ENCODE data around the gene ACE2. TPM values are rescaled to one million over a fixed set of nuclear protein-coding genes. Genes with fewer than 3 reads are reported as not detected.

ACE2 gene
- total RNA-seq, 2 donors from 2014 or later, result 4.6 TPM; not detected in 1

DNA sequence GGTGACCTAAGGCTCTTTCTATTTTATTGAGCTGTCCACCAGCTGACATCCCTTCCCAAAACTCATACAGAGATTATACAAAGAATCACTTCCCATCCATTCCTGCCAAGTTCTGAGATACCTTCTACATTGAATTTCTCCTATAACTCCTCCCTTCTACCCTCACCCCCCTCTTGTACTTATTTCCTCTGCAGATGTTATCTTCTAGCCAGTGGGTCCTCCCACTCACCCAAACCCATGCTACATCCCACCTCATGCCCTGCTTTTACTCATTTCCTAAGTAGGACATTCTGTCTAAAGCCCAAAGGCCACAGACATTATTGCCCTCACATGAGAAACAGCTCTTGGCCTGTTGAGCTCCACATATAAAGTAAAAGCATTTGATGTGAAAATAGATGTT, 71.6 kb downstream of the ACE2 start:
- TF ChIP-seq, protein P1, sequence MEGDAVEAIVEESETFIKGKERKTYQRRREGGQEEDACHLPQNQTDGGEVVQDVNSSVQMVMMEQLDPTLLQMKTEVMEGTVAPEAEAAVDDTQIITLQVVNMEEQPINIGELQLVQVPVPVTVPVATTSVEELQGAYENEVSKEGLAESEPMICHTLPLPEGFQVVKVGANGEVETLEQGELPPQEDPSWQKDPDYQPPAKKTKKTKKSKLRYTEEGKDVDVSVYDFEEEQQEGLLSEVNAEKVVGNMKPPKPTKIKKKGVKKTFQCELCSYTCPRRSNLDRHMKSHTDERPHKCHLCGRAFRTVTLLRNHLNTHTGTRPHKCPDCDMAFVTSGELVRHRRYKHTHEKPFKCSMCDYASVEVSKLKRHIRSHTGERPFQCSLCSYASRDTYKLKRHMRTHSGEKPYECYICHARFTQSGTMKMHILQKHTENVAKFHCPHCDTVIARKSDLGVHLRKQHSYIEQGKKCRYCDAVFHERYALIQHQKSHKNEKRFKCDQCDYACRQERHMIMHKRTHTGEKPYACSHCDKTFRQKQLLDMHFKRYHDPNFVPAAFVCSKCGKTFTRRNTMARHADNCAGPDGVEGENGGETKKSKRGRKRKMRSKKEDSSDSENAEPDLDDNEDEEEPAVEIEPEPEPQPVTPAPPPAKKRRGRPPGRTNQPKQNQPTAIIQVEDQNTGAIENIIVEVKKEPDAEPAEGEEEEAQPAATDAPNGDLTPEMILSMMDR (IDR thresholded peaks at IDR 0.05), result no peak
- Histone ChIP-seq H3K27me3 (replicated peaks; ENCODE audit: insufficient read depth) (no peaks in the 10 kb centered on the region), H3K27ac (no peak overlapping the region), H3K36me3 (no peaks in the 10 kb centered on the region), H3K9me3 (no peaks in the 10 kb centered on the region), H3K4me1 (ENCODE audit: control insufficient read depth in 1 of 2, low read depth in 2 of 2) (no peaks in the 10 kb centered on the region), H3K4me3 (no peak overlapping the region)
- no peak for DNase-seq (ENCODE audit: low spot score)
- no peak for ATAC-seq (ENCODE audit: insufficient number of reproducible peaks, low FRiP score, low read depth)

DNA sequence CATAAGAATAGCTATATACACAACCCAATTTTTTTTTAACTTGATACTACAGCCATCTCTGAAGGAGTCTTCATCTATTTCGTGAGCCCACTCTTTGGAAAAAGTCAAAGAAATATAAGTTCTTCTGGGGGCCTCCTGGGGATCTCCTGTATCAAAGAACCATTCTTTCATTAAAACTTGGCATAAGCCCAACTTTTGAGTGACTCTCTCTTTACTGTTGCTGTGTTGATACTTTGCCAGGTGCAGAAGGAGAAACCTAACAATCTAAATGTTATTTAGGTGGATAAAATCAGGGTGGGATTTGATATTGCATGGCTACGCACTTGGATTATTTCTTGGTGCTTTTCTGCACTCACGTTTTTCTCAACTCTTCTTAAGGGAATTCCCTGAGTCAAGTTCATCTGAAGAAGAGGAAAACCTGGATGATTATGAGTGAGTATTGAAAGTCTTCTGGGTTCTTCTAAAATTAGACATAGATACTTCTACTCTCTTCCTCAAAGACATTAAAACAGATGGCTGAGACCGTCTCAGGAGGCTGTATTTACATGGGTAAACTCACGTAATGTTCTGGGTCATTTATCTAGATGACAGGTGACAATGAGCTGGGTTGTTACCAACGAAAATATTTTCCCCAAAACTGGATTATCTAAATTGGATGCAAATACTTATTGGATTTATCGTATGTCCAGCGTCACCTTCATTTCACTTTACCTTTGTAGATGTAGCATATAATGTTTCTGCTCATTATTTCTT, 74.9 kb downstream of the ACE2 start:
- TF ChIP-seq, protein P1 (IDR thresholded peaks at IDR 0.05), result no peak
- no peaks in the 10 kb centered on the region for H3K27me3 ChIP-seq (replicated peaks; ENCODE audit: insufficient read depth)
- no peak overlapping the region for H3K4me3 ChIP-seq
- no peaks in the 10 kb centered on the region for H3K4me1 ChIP-seq (ENCODE audit: control insufficient read depth in 1 of 2, low read depth in 2 of 2)
- no peaks in the 10 kb centered on the region for H3K9me3 ChIP-seq
- DNase-seq (ENCODE audit: low spot score) (no peak), ATAC-seq (ENCODE audit: insufficient number of reproducible peaks, low FRiP score, low read depth) (no peak)
- H3K36me3 ChIP-seq, result no peaks in the 10 kb centered on the region
- no peak overlapping the region for H3K27ac ChIP-seq

DNA sequence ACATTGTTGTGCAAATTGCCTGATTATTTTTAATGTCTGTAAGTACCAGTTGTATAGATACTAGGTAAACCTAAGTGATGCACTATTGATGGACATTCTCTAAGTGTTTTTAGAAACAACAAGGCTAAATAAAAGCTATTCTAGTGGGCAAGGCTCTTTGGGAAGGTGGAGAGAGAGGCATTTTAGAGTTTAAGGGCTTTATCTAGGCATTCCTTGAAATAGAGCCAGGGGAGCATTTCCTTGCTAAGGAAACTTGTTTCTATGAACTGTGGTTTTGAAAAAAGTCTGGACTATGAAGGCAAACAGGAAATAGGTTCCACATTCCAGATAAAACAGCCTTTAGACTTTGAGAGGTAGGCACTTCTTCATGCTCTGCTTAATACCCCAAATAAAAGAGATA, 76.3 kb downstream of the ACE2 start:
- Histone ChIP-seq H3K36me3 (no peaks in the 10 kb centered on the region), H3K9me3 (no peaks in the 10 kb centered on the region), H3K27me3 (replicated peaks; ENCODE audit: insufficient read depth) (no peaks in the 10 kb centered on the region), H3K4me3 (no peak overlapping the region), H3K4me1 (ENCODE audit: control insufficient read depth in 1 of 2, low read depth in 2 of 2) (no peaks in the 10 kb centered on the region), H3K27ac (no peak overlapping the region)
- no peak for DNase-seq (ENCODE audit: low spot score)
- ATAC-seq (ENCODE audit: insufficient number of reproducible peaks, low FRiP score, low read depth), result no peak
- TF ChIP-seq, protein P1 (IDR thresholded peaks at IDR 0.05), result no peak

DNA sequence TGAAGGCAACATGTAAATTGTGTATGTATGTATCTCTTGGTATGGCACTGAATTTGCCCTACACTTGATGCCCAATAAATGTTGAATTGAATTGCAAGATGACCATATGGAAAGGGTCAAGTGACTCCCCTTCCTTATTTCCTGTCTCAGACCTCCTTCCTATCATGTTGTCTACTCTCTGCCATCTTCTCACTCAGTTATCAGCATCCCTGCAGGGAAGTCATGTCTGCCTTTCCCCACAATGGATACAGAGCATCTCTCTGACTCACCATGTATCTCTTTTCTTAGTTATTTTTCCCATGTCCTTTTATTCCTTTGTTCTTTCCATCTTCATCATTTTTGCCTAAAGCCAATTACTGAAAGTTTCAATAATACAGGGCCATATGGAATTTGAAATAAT, 77.7 kb downstream of the ACE2 start:
- TF ChIP-seq, protein P1 (IDR thresholded peaks at IDR 0.05), result no peak
- no peaks in the 10 kb centered on the region for H3K36me3 ChIP-seq
- no peaks in the 10 kb centered on the region for H3K9me3 ChIP-seq
- H3K27me3 ChIP-seq (replicated peaks; ENCODE audit: insufficient read depth), result no peaks in the 10 kb centered on the region
- ATAC-seq (ENCODE audit: insufficient number of reproducible peaks, low FRiP score, low read depth) (no peak), DNase-seq (ENCODE audit: low spot score) (no peak)
- H3K27ac ChIP-seq, result no peak overlapping the region
- no peak overlapping the region for H3K4me3 ChIP-seq
- H3K4me1 ChIP-seq (ENCODE audit: control insufficient read depth in 1 of 2, low read depth in 2 of 2), result no peaks in the 10 kb centered on the region

DNA sequence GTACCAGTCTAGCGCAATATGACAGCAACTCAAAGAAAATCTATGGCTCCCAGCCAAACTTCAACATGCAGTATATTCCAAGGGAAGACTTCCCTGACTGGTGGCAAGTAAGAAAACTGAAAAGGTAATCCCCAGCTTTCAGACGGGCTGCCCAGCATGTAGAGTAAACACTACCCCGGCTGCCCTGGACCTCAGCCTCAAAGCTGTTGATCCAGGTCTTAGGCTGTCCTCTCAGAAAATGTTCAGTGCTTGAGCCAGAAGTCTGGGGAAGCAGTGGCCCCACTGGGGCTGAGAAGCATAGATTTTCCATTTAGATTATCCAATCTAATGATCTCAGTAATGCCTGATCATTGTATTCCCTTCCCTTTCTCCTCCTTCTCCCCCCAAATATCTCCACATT, 78.3 kb downstream of the ACE2 start:
- TF ChIP-seq, protein P1 (IDR thresholded peaks at IDR 0.05), result no peak
- Histone ChIP-seq H3K9me3 (no peaks in the 10 kb centered on the region), H3K4me1 (ENCODE audit: control insufficient read depth in 1 of 2, low read depth in 2 of 2) (no peaks in the 10 kb centered on the region), H3K27ac (no peak overlapping the region), H3K27me3 (replicated peaks; ENCODE audit: insufficient read depth) (no peaks in the 10 kb centered on the region), H3K4me3 (no peak overlapping the region), H3K36me3 (no peaks in the 10 kb centered on the region)
- no peak for ATAC-seq (ENCODE audit: insufficient number of reproducible peaks, low FRiP score, low read depth)
- DNase-seq (ENCODE audit: low spot score), result no peak

All from thoracic aorta (tissue), 2 donors.